ENCODE results near the gene TNFRSF18. TPM values are rescaled to one million over a fixed set of nuclear protein-coding genes. Genes with fewer than 3 reads are reported as not detected.
A peak's percentile ranks its signal among the peaks of the same experiment; 100 is the strongest.

Gene TNFRSF18
- total RNA-seq, 1 donor from 2014 or later = not detected

DNA sequence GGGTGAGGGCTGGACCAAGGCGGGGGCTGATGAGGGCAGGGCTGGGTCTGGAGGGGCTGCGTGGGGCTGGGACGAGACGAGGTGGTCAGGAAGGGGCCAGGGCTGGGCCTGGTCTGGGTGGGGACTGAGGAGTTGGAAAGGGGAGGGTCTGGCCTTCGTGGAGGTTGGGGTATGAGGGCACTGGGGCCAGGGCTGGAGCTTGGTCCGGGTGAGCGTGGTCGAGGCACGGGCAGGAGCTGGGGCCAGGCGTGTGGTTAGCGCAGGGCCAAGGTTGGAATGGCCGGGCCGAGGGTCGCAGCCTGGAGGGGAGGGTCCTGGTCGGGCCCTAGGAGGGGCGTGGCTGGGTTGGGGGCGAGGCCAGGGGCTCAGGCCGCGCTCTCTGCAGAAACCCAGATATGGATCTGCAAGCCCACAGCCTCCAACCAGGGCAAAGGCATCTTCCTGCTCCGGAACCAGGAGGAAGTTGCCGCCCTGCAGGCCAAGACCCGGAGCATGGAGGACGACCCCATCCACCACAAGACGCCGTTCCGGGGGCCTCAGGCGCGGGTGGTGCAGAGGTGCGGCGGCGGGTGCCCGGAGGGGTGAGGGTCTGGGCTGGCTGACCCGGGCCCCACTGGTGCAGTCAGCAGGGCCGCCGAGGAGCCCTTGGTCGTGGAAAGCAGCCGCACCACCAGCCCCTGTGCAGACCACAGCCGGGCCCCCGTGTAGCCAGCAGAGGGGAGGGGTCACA, 23.7 kb downstream of the TNFRSF18 start:
- Histone ChIP-seq H3K36me3 (no peaks in the 10 kb centered on the region), H3K4me3 (peak overlapping the region; percentile 50), H3K9me3 (replicated peaks) (peaks cover 2% of the 10 kb centered on the region), H3K27ac (replicated peaks) (peak overlapping the region; percentile 38), H3K4me1 (peaks cover 13% of the 10 kb centered on the region), H3K27me3 (ENCODE audit: low read depth) (peaks cover 57% of the 10 kb centered on the region)
- intact Hi-C loops (cut with micrococcal nuclease) = no loop called here
- peak; percentile 14 for DNase-seq
- TF ChIP-seq, protein P1, sequence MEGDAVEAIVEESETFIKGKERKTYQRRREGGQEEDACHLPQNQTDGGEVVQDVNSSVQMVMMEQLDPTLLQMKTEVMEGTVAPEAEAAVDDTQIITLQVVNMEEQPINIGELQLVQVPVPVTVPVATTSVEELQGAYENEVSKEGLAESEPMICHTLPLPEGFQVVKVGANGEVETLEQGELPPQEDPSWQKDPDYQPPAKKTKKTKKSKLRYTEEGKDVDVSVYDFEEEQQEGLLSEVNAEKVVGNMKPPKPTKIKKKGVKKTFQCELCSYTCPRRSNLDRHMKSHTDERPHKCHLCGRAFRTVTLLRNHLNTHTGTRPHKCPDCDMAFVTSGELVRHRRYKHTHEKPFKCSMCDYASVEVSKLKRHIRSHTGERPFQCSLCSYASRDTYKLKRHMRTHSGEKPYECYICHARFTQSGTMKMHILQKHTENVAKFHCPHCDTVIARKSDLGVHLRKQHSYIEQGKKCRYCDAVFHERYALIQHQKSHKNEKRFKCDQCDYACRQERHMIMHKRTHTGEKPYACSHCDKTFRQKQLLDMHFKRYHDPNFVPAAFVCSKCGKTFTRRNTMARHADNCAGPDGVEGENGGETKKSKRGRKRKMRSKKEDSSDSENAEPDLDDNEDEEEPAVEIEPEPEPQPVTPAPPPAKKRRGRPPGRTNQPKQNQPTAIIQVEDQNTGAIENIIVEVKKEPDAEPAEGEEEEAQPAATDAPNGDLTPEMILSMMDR (IDR thresholded peaks at IDR 0.05; ENCODE audit: borderline replicate concordance) = no peak

DNA sequence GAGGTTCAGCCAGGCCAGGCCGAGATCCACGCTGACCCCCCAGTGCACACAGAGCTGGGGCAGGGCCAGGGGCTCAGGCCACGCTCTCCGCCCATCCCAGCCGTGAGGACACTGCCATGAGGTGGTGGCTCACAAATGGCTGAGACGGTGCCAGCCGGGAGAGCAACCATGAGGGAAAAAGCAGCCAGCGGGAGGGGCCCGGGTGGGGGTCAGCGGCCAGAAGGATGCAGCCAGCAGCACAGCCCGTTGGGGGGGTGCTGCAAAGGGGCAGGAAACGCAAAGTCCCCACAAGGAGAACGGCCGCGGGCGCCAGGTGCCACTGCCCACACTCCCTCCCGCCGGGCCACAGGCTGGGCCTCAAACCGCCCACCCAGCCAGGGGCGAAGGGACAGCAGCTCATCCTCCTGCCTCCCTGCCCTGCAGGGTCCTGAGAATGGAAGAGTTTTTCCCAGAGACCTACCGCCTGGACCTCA, 24.4 kb downstream of the TNFRSF18 start:
- Histone ChIP-seq H3K4me3 (no peak overlapping the region), H3K27me3 (ENCODE audit: low read depth) (peaks cover 64% of the 10 kb centered on the region), H3K9me3 (replicated peaks) (no peaks in the 10 kb centered on the region), H3K4me1 (peaks cover 13% of the 10 kb centered on the region), H3K27ac (replicated peaks) (no peak overlapping the region), H3K36me3 (no peaks in the 10 kb centered on the region)
- DNase-seq = peak; percentile 6
- intact Hi-C loops (cut with micrococcal nuclease) = no loop called here
- TF ChIP-seq, protein P1 (IDR thresholded peaks at IDR 0.05; ENCODE audit: borderline replicate concordance) = no peak

DNA sequence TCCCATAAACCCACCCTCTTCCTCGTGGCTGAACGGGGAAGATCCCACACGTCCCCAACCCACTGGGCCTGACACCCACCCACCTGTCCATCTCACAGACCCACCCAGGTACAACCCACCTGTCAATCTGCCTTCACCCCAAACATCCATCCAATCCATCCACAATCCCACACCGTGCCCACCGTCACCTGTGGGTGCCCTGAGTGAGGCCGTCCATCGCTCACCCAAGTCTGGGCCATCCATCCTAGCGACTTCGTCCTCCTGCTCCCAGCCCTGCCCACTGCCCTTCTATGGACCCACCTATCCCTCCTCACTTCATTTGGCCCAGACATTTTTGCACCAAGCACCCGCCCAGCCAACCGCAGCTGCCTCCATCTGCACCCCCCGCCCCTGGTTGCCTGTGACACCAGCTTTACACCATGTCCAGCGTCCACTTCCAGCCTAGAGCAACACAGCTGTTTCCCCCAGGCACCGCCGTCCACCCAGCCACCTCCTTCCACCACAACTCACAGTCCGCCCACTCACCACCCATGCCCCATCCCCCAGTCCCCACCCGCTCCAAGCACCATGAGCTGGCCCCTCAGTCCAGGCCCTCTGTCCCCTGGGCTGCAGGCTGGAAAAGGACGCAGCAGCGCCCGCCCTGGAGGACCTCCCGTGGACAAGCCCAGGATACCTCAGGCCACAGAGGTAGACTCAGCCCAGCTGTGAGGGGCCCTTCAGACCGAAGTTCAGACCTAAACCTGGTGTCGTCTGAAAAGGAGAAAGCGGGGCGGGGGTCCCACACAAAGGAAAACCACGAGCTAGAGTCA, 25.1 kb downstream of the TNFRSF18 start:
- peaks cover 71% of the 10 kb centered on the region for H3K27me3 ChIP-seq (ENCODE audit: low read depth)
- H3K9me3 ChIP-seq (replicated peaks) = no peaks in the 10 kb centered on the region
- intact Hi-C loops (cut with micrococcal nuclease) = no loop called here
- H3K27ac ChIP-seq (replicated peaks) = no peak overlapping the region
- H3K4me1 ChIP-seq = peaks cover 13% of the 10 kb centered on the region
- TF ChIP-seq, protein P1 (IDR thresholded peaks at IDR 0.05; ENCODE audit: borderline replicate concordance) = no peak
- DNase-seq = peak; percentile 5
- no peaks in the 10 kb centered on the region for H3K36me3 ChIP-seq
- H3K4me3 ChIP-seq = no peak overlapping the region

DNA sequence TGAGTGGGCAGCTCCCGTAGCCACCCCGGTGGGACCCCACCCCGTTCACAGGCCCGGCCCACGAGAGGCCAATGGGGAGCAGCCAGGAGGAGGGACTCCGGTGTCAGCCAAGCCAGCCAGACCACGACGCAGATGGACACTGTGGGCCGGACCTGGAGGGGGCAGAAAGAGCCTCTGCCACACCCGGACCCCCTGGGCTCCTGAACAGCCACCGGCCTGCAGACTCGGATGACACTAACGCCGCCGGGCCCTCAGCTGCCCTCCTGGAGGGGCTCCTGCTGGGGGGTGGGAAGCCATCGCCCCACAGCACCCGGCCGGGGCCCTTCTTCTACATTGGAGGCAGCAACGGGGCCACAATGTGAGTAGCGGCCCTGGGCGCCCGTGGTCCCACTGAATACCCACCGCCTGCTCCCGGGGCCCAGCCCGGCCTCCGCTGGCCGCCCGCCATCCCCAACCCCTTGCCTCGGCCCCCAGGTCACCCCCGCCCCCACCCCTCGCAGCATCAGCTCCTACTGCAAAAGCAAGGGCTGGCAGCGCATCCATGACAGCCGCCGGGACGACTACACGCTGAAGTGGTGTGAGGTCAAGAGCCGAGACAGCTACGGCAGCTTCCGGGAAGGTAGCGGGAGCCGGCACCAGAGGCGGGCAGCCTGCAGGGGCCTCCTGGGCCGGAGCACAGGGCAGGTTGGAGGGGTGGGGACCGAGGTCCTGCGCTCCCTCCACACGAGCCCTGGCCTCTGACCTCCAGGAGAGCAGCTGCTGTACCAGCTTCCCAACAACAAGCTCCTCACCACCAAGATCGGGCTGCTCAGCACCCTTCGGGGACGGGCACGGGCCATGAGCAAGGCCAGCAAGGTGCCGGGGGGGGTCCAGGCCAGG, 26.2 kb downstream of the TNFRSF18 start:
- Histone ChIP-seq H3K27ac (replicated peaks) (no peak overlapping the region), H3K27me3 (ENCODE audit: low read depth) (peaks cover 82% of the 10 kb centered on the region), H3K4me3 (no peak overlapping the region), H3K4me1 (peaks cover 13% of the 10 kb centered on the region), H3K9me3 (replicated peaks) (peaks cover 3% of the 10 kb centered on the region), H3K36me3 (no peaks in the 10 kb centered on the region)
- TF ChIP-seq, protein P1 (IDR thresholded peaks at IDR 0.05; ENCODE audit: borderline replicate concordance) = no peak
- DNase-seq = peak; percentile 12
- intact Hi-C loops (cut with micrococcal nuclease) = no loop called here

All from left ventricle myocardium inferior (tissue), 1 donor.